IPS DF 4.7 (cell line): ENCODE measurements around the gene PGS1.

Experiments
- DNase-seq: peaks from one replicate; pipeline ENCODE4 v3.0.0-alpha.2; 2013; ENCODE audit warnings: low spot score; ENCODE audit errors: extremely low read depth

PGS1 gene

GRCh38 chr17:78406396-78406795 lies 27.9 kb downstream of the PGS1 start:
- no peak for DNase-seq

- DNase-seq, result no peak
Observed at GRCh38 chr17:78406920-78407319, 28.5 kb downstream of the PGS1 start.

GRCh38 chr17:78407387-78408000 lies 29.0 kb downstream of the PGS1 start:
- DNase-seq, result no peak

GRCh38 chr17:78408476-78409050 lies 30.1 kb downstream of the PGS1 start:
- no peak for DNase-seq

GRCh38 chr17:78409191-78409928 lies 30.9 kb downstream of the PGS1 start:
- DNase-seq, result no peak

GRCh38 chr17:78411241-78411857 lies 32.9 kb downstream of the PGS1 start:
- DNase-seq, result no peak

- DNase-seq, result no peak
Observed at GRCh38 chr17:78412403-78412802, 34.0 kb downstream of the PGS1 start.

GRCh38 chr17:78414178-78415162 lies 36.0 kb downstream of the PGS1 start:
- no peak for DNase-seq

GRCh38 chr17:78415821-78416711 lies 37.6 kb downstream of the PGS1 start:
- DNase-seq, result no peak

GRCh38 chr17:78416791-78417530 lies 38.5 kb downstream of the PGS1 start:
- no peak for DNase-seq

- no peak for DNase-seq
Observed at GRCh38 chr17:78417531-78417909, 39.1 kb downstream of the PGS1 start.

GRCh38 chr17:78418326-78419026 lies 40.0 kb downstream of the PGS1 start:
- DNase-seq, result no peak

- DNase-seq, result no peak
Observed at GRCh38 chr17:78419970-78420815, 41.7 kb downstream of the PGS1 start.

- DNase-seq, result no peak
Observed at GRCh38 chr17:78421084-78421533, 42.7 kb downstream of the PGS1 start.

GRCh38 chr17:78421534-78422266 lies 43.3 kb downstream of the PGS1 start:
- peak; percentile 62 for DNase-seq

GRCh38 chr17:78422267-78422605 lies 43.8 kb downstream of the PGS1 start:
- no peak for DNase-seq

- DNase-seq, result no peak
Observed at GRCh38 chr17:78422872-78423588, 44.6 kb downstream of the PGS1 start.
